NCI-H1694 (cell line): ENCODE measurements around the gene TBC1D22A.

Experiments used
- DNase-seq: peaks from one replicate; lab custom pipeline; 2025; lab: John Stamatoyannopoulos, UW

TBC1D22A gene

GRCh38 chr22:47200273-47201051 lies 438.0 kb downstream of the TBC1D22A start:
- no peak for DNase-seq

GRCh38 chr22:47201186-47201995 lies 438.9 kb downstream of the TBC1D22A start:
- no peak for DNase-seq

- no peak for DNase-seq
Measured at GRCh38 chr22:47201996-47202818, 439.8 kb downstream of the TBC1D22A start.

DNA sequence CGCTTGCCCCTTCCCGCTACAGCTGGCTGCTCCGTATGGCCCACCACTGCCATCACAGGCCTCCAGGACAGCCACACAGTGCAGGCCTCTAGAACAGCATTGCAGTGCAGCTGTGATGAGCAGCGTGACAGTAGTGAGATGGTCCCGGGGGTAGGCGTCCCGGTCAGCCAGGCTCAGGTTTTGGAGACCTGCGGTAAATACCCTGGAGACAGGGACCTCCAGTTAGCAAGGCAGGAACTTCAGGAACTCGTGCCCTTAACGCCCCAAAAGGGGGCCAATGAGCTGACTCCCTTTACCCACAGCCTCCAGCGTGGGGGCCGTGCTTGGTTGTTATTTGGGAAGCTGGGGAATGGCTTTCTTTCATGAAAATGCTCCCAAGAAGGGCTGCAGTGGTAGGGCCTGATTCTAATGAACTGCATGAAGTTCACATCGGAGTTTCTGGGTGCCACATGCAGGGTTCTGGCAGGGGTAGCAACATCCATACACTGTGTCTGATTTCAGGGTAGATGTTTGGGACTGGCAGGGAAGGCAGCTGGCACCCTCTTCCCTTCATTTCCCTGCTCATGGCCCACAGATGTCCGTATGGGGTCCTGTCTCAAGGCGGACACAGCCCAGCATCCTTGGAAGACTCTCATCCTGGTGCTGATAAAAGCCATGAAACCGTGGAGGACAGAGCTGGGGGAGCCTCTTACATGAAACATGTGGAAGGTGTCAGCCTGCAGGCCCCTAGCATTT lies 440.5 kb downstream of the TBC1D22A start:
- DNase-seq, result no peak

- DNase-seq, result no peak
Measured at GRCh38 chr22:47203554-47203991, 441.1 kb downstream of the TBC1D22A start.

- no peak for DNase-seq
Measured at GRCh38 chr22:47204002-47204979, 441.8 kb downstream of the TBC1D22A start.

DNA sequence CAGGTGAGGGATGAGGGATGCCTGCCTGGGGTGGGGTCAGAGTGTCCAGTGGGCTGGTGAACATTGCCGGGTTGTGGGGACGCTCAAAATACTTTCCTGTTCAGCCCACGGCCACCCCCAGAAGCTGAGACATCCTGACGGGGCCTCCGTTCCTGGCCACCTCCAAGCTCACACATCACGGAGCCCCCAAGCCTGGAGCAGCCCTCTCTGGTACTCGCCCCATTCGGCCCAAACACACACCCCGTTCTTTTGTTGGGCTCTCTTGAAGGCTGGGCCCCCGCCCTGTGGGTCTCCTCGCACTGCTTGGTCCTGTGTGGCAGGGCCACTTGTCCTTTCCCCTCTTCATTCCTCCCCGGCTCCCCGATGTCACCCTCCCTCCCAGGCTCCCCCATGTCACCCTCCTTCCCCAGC lies 442.6 kb downstream of the TBC1D22A start:
- DNase-seq, result no peak

- no peak for DNase-seq
Measured at GRCh38 chr22:47205554-47205953, 443.1 kb downstream of the TBC1D22A start.

GRCh38 chr22:47206164-47206563 lies 443.7 kb downstream of the TBC1D22A start:
- no peak for DNase-seq

DNA sequence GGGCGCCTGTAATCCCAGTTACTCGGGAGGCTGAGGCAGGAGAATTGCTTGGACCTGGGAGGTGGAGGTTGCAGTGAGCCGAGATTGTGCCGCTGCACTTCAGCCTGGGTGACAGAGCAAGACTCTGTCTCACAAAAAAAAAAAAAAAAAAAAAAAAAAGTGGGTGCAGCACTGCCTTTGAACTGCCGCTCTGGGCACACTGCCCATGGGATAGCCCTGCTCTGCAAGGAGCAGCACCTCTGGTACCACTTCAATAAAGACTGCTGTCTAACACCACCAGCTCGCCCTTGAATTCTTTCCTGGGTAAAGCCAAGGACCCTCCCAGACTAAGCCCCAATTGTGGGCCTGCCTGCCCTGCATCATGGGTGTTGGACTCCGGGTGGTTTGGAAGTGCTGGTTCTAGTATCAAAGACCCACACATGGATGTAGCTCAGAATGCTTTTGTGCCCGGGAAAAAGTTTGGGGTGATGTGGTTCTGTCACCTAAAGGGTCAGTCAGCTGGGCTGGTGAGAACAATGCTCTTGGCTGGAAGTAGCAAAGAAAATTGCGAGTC lies 444.3 kb downstream of the TBC1D22A start:
- no peak for DNase-seq

DNA sequence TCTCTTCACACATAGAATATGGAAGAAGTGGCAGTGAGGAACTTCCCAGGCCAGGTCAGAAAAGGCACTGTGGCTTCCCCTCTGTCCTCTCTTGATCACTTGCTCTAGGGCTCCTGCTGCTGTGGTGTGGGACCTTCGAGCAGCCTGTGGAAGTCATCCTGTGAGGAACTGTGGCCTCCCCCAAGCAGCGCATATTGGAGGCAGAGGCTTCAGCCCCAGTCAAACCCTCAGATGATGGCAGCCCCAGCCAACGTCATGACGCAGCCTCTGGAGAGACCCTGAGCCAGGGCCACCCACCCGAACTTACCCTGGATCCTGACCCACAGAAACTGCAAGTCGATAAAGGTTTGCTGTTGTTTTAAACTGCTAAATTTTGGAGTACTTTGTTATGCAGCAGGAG lies 444.9 kb downstream of the TBC1D22A start:
- DNase-seq, result no peak

GRCh38 chr22:47207846-47208554 lies 445.6 kb downstream of the TBC1D22A start:
- no peak for DNase-seq

GRCh38 chr22:47208630-47209029 lies 446.2 kb downstream of the TBC1D22A start:
- no peak for DNase-seq

DNA sequence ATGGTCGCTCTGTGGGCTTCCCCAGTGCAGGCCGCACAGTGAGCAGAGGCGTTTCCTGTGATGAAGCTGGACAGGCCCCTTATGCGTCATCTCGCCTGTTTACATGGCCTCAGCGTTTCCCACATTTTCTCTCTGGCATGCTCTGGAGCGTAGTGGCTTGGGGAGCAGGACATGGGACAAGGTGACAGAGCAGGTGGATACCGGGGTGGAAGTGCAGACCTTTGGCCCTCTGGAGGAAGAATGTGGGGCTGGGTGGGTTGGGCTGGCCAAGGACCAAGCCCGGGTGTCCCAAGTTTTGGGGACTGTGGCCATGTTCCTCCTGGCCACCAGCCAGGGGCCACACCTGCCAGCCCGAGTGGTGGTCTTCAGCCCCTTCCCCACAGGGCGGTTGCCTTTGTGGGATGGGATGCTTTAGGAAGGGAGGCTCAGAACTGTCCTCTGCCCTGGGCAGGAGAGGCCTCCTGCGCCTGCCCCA lies 446.6 kb downstream of the TBC1D22A start:
- DNase-seq, result no peak

DNA sequence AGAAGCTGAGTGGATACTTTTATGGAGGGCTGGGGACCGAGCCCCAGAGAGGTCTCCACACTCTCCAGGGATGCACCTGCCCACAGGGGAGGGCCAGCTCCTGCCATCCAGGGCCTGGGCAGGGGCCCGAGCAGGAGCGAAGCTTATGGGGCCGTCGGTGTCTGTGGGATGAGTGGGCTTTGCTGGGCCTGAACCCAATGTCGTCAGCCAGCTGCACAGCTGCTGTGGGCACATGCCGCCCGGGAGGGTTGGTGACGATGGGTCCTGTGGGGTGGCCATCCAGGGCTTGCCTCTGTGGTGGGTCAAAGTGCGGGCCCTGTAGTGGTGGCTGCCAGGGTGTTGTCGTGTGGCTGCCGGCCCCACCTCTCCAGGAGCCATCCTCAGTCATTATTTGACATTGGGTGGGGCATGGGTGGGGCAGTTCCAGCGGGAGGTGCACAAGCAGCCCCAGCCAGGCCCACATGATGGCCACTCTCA lies 447.1 kb downstream of the TBC1D22A start:
- DNase-seq, result no peak

- DNase-seq, result no peak
Measured at GRCh38 chr22:47210112-47210657, 447.7 kb downstream of the TBC1D22A start.

DNA sequence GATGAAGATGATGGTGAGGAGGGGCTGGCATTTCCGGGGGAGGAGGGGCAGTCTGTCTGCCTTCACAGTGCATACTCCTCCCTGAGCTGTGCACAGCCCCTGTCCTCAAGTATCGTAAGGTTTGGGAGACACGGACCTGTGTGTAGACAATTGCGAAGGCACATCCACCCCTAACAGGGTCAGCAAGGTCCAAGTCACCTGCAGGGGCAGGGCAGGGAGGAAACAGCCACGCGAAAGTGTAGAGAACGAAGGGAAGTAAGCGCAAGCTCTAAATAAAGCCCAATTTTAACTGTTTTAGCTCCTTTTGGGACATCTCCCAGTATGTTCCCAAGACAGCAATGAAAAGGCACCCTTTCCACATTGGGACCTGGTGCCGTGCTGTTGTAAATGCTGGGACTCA lies 448.2 kb downstream of the TBC1D22A start:
- DNase-seq, result no peak

DNA sequence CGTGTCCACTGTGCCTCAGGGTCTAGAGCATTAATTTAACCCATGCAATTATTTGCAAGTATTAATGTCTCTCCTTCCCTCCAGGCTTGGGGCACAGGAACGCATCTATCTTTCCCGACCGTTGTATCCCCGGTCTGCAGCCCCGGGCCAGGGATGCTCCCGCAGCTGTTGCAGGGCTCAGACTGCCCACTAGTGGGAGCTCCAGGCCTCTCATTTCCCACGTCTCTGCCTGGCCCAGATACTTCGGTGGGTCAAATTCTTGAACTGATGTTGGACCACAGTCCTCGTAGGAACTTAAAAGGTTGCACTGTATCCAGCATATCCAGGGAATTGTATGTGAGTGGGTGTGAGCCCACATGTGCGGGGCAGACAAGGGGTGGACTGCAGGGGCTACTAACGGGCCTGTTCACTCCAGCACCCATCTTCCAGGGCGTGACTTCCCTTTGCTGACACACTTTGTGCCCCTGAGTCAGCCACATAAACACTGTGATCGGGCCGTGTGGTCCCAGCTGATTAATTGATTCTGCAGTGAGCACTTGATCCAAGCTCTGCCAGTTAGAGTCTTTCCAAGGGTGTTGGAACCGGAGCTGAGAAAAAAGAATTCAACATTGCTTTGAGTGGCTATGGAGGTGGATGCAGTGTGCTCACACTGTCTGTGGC lies 451.3 kb downstream of the TBC1D22A start:
- peak; percentile 34 for DNase-seq
